ENCODE measurements around the gene SNRNP70. TPM values are rescaled to one million over a fixed set of nuclear protein-coding genes. Genes with fewer than 3 reads are reported as not detected.

The SNRNP70 gene
- total RNA-seq, 1 donor from 2014 or later, result 300 TPM

DNA sequence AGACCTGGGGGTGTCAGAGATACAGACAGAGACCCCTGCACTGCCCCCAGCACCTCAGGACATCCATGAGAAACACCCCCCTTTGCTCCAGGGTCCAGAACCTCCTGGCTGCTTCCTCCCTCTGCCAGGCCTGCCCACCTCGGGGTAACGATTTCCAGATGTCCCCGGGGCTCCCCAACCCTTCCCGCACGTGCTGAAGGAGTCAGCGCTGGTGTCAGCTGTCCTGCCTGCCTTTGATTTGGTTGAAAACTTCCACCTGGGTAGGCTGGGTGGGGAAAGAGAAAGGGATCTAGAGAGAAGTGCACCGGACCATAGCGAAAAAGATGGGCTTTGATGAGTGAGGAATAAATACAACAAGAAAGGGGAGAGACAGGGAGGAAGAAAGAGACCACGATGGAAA, 26.2 kb upstream of the SNRNP70 start:
- peaks cover 17% of the 10 kb centered on the region for H3K27me3 Mint-ChIP-seq (ENCODE audit: unreplicated experiment)
- TF ChIP-seq, protein P1, sequence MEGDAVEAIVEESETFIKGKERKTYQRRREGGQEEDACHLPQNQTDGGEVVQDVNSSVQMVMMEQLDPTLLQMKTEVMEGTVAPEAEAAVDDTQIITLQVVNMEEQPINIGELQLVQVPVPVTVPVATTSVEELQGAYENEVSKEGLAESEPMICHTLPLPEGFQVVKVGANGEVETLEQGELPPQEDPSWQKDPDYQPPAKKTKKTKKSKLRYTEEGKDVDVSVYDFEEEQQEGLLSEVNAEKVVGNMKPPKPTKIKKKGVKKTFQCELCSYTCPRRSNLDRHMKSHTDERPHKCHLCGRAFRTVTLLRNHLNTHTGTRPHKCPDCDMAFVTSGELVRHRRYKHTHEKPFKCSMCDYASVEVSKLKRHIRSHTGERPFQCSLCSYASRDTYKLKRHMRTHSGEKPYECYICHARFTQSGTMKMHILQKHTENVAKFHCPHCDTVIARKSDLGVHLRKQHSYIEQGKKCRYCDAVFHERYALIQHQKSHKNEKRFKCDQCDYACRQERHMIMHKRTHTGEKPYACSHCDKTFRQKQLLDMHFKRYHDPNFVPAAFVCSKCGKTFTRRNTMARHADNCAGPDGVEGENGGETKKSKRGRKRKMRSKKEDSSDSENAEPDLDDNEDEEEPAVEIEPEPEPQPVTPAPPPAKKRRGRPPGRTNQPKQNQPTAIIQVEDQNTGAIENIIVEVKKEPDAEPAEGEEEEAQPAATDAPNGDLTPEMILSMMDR (IDR thresholded peaks at IDR 0.05; ENCODE audit: partially characterized antibody, unreplicated experiment), result no peak
- no peaks in the 10 kb centered on the region for H3K4me1 Mint-ChIP-seq (ENCODE audit: low read depth, unreplicated experiment)
- DNase-seq, result no peak
- no peak overlapping the region for H3K4me3 Mint-ChIP-seq (ENCODE audit: unreplicated experiment)
- H3K36me3 Mint-ChIP-seq (ENCODE audit: unreplicated experiment), result no peaks in the 10 kb centered on the region
- no peak overlapping the region for H3K27ac Mint-ChIP-seq (ENCODE audit: unreplicated experiment)
- no peaks in the 10 kb centered on the region for H3K9me3 Mint-ChIP-seq (ENCODE audit: unreplicated experiment)

DNA sequence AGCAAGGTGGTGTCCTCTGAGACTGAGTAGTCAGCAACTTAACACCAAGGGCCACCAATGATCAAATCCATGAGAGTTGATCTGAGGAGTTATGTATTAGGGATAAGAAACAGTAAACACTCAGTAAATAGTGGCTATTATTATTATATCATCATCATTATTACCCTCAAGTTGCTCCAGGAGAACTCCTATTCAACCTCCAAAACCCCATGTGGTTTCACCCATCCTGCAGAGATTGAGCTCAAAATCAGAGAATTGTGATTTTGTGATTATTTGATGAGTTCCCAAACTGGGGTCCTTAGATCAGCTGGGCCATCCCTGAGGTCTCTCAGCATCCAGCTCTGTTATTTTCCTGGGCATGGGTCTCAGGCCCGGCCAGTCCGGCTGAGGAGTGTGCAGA, 24.3 kb upstream of the SNRNP70 start:
- Mint-ChIP-seq H3K36me3 (ENCODE audit: unreplicated experiment) (no peaks in the 10 kb centered on the region), H3K4me3 (ENCODE audit: unreplicated experiment) (no peak overlapping the region), H3K27ac (ENCODE audit: unreplicated experiment) (no peak overlapping the region), H3K9me3 (ENCODE audit: unreplicated experiment) (no peaks in the 10 kb centered on the region), H3K27me3 (ENCODE audit: unreplicated experiment) (peaks cover 13% of the 10 kb centered on the region), H3K4me1 (ENCODE audit: low read depth, unreplicated experiment) (peaks cover 3% of the 10 kb centered on the region)
- TF ChIP-seq, protein P1 (IDR thresholded peaks at IDR 0.05; ENCODE audit: partially characterized antibody, unreplicated experiment), result no peak
- no peak for DNase-seq

DNA sequence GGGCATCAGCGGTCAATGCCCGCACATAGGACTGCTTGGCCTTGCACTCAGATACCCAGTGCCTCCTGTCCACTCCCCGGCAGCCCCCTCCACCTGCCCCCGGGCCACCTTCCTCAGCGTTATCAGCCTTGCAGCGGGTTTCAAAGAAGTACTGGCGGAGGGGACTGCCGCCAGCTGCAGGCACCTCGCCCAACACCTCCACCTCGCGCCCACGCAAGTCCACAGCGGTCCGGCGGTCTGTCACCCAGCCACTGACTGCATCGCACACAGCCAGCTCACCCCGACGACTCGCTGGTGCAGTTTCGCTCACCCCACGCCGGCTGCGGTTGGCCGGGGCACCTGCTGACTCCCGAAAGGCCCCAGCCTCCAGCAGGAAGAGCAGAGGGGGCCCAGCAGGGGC, 23.8 kb upstream of the SNRNP70 start:
- H3K9me3 Mint-ChIP-seq (ENCODE audit: unreplicated experiment), result no peaks in the 10 kb centered on the region
- peaks cover 3% of the 10 kb centered on the region for H3K4me1 Mint-ChIP-seq (ENCODE audit: low read depth, unreplicated experiment)
- no peak for DNase-seq
- H3K27ac Mint-ChIP-seq (ENCODE audit: unreplicated experiment), result no peak overlapping the region
- H3K27me3 Mint-ChIP-seq (ENCODE audit: unreplicated experiment), result peaks cover 11% of the 10 kb centered on the region
- H3K4me3 Mint-ChIP-seq (ENCODE audit: unreplicated experiment), result no peak overlapping the region
- TF ChIP-seq, protein P1 (IDR thresholded peaks at IDR 0.05; ENCODE audit: partially characterized antibody, unreplicated experiment), result no peak
- no peaks in the 10 kb centered on the region for H3K36me3 Mint-ChIP-seq (ENCODE audit: unreplicated experiment)

DNA sequence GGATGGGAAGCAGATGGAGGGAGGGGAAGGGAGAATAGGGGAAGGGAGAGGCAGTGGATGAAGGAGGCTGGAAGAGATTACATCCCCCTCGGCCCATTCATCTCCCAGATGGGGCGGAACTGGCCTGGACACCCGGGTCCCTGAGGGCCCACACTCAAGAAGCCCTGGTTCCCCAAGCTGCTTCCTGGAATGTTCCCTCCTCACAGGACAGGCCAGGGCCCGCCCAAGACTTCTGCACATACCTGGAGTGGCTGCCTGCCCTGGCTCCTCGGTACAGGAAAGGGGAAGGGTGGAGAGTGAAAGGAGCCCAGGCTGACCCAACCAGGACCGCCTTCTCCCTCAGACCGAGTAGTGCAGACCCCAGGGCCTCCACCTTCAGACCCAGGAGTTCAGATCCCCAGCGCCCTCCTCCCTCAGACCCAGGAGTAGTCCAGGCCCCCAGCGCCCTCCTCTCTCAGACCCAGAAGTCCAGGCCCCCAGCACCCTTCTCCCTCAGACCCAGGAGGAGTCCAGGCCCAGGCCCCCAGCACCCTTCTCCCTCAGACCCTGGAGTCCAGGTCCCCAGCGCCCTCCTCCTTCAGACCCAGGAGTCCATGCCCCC, 21.1 kb upstream of the SNRNP70 start:
- TF ChIP-seq, protein P1 (IDR thresholded peaks at IDR 0.05; ENCODE audit: partially characterized antibody, unreplicated experiment), result no peak
- peak overlapping the region; percentile 49 for H3K4me3 Mint-ChIP-seq (ENCODE audit: unreplicated experiment)
- H3K9me3 Mint-ChIP-seq (ENCODE audit: unreplicated experiment), result no peaks in the 10 kb centered on the region
- H3K27ac Mint-ChIP-seq (ENCODE audit: unreplicated experiment), result no peak overlapping the region
- peaks cover 5% of the 10 kb centered on the region for H3K36me3 Mint-ChIP-seq (ENCODE audit: unreplicated experiment)
- peaks cover 12% of the 10 kb centered on the region for H3K4me1 Mint-ChIP-seq (ENCODE audit: low read depth, unreplicated experiment)
- peaks cover 9% of the 10 kb centered on the region for H3K27me3 Mint-ChIP-seq (ENCODE audit: unreplicated experiment)
- DNase-seq, result no peak

DNA sequence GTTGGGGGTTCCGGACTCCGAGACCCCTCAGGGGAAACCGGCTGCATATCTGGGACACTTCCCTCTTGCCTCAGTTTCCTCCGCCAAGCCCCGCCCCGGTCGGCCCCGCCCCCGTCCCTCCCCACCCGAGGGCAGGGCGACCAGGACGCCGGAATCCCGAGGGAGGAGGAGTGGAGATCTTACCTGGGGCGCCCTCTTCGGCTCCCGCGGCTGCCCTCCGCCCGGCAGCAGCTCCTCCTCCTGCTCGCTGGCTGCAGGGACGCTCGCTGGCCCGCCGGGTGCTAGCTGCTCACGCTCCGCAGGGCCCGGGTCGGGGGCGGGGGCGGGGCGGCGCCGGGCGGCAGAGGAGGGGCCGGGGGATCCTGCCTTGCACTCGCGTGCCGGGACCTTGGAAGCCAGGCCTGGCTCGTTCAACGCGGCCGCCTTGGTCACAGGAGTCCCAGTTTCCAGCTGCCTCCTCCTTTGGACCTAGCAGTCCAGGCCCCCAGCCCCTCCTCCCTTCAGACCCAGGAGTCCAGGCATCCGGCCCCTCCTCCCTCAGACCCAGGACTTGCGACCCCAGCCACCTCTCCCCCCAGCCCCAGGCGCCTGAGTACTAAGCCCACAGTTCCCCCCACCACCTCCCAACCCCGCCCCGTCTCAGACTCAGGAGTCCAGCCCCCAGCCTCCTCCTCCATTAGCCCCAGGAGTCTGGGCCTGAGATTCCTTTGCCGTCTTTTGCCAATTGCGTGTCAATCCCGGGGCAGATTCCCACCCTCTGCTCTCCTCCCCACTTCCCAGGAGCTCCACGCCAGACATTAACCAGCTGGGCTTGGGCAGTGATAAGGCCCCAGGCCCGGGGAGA, 20.3 kb upstream of the SNRNP70 start, which contains the start of gene NTF4:
NTF4 (minus strand) TSS at position 51 of the 844 bp plus-strand sequence. CDS start 2,821 bp downstream, outside the sequence.
- peak; percentile 74 for DNase-seq
- Mint-ChIP-seq H3K4me3 (ENCODE audit: unreplicated experiment) (peak within 1 kb of the TSS; percentile 49), H3K36me3 (ENCODE audit: unreplicated experiment) (peaks cover 5% of the 10 kb centered on the region), H3K27me3 (ENCODE audit: unreplicated experiment) (peaks cover 11% of the 10 kb centered on the region), H3K9me3 (ENCODE audit: unreplicated experiment) (no peaks in the 10 kb centered on the region), H3K4me1 (ENCODE audit: low read depth, unreplicated experiment) (peaks cover 12% of the 10 kb centered on the region), H3K27ac (ENCODE audit: unreplicated experiment) (no peak within 1 kb of the TSS)
- TF ChIP-seq, protein P1 (IDR thresholded peaks at IDR 0.05; ENCODE audit: partially characterized antibody, unreplicated experiment), result no peak

Data from glutamatergic neuron (in vitro differentiated cells).